ENCODE data around the gene TBR1.

TBR1 gene

GRCh38 chr2:161415987-161416707 lies at the start of gene TBR1:
Gene TBR1 (plus strand): TSS chr2:161416297. CDS start chr2:161416411, 114 bp downstream.
- DNase-seq (ENCODE audit: low read depth) = no peak
- no peak within 1 kb of the TSS for H3K4me3 ChIP-seq (ENCODE audit: low read depth, low read length)

- DNase-seq (ENCODE audit: low read depth) = no peak
These were observed 48.4 kb upstream of the TBR1 start for GRCh38 chr2:161367675-161368074.

GRCh38 chr2:161369311-161369710 lies 46.8 kb upstream of the TBR1 start:
- no peak for DNase-seq (ENCODE audit: low read depth)
- H3K4me3 ChIP-seq (ENCODE audit: low read depth, low read length) = no peak overlapping the region

More at GRCh38 chr2:161367675-161368074, 48.4 kb upstream of the TBR1 start:
- no peak overlapping the region for H3K4me3 ChIP-seq (ENCODE audit: low read depth, low read length)

- no peak for DNase-seq (ENCODE audit: low read depth)
- H3K4me3 ChIP-seq (ENCODE audit: low read depth, low read length) = no peak overlapping the region
These were observed 45.1 kb upstream of the TBR1 start for GRCh38 chr2:161370981-161371380.

- no peak overlapping the region for H3K4me3 ChIP-seq (ENCODE audit: low read depth, low read length)
These were observed 44.2 kb upstream of the TBR1 start for GRCh38 chr2:161371869-161372268.

GRCh38 chr2:161373942-161374341 lies 42.2 kb upstream of the TBR1 start:
- no peak overlapping the region for H3K4me3 ChIP-seq (ENCODE audit: low read depth, low read length)
- DNase-seq (ENCODE audit: low read depth) = no peak

More at GRCh38 chr2:161371869-161372268, 44.2 kb upstream of the TBR1 start:
- no peak for DNase-seq (ENCODE audit: low read depth)

- DNase-seq (ENCODE audit: low read depth) = no peak
- no peak overlapping the region for H3K4me3 ChIP-seq (ENCODE audit: low read depth, low read length)
These were observed 41.7 kb upstream of the TBR1 start for GRCh38 chr2:161374446-161374845.

- no peak overlapping the region for H3K4me3 ChIP-seq (ENCODE audit: low read depth, low read length)
- no peak for DNase-seq (ENCODE audit: low read depth)
These were observed 36.4 kb upstream of the TBR1 start for GRCh38 chr2:161379740-161380139.

- H3K4me3 ChIP-seq (ENCODE audit: low read depth, low read length) = no peak overlapping the region
- DNase-seq (ENCODE audit: low read depth) = no peak
These were observed 34.6 kb upstream of the TBR1 start for GRCh38 chr2:161381546-161381945.

GRCh38 chr2:161382747-161383146 lies 33.4 kb upstream of the TBR1 start:
- DNase-seq (ENCODE audit: low read depth) = no peak
- H3K4me3 ChIP-seq (ENCODE audit: low read depth, low read length) = no peak overlapping the region

GRCh38 chr2:161384864-161385263 lies 31.2 kb upstream of the TBR1 start:
- DNase-seq (ENCODE audit: low read depth) = no peak
- no peak overlapping the region for H3K4me3 ChIP-seq (ENCODE audit: low read depth, low read length)

- DNase-seq (ENCODE audit: low read depth) = no peak
- H3K4me3 ChIP-seq (ENCODE audit: low read depth, low read length) = no peak overlapping the region
These were observed 29.8 kb upstream of the TBR1 start for GRCh38 chr2:161386228-161386824.

- no peak for DNase-seq (ENCODE audit: low read depth)
- H3K4me3 ChIP-seq (ENCODE audit: low read depth, low read length) = no peak overlapping the region
These were observed 27.8 kb upstream of the TBR1 start for GRCh38 chr2:161388146-161388779.

GRCh38 chr2:161391737-161392506 lies 24.2 kb upstream of the TBR1 start:
- no peak for DNase-seq (ENCODE audit: low read depth)
- H3K4me3 ChIP-seq (ENCODE audit: low read depth, low read length) = no peak overlapping the region

GRCh38 chr2:161400076-161400475 lies 16.0 kb upstream of the TBR1 start:
- H3K4me3 ChIP-seq (ENCODE audit: low read depth, low read length) = no peak overlapping the region
- DNase-seq (ENCODE audit: low read depth) = no peak

GRCh38 chr2:161402297-161402696 lies 13.8 kb upstream of the TBR1 start:
- no peak overlapping the region for H3K4me3 ChIP-seq (ENCODE audit: low read depth, low read length)
- DNase-seq (ENCODE audit: low read depth) = no peak

- DNase-seq (ENCODE audit: low read depth) = no peak
- no peak overlapping the region for H3K4me3 ChIP-seq (ENCODE audit: low read depth, low read length)
These were observed 9.8 kb upstream of the TBR1 start for GRCh38 chr2:161406316-161406715.

- no peak for DNase-seq (ENCODE audit: low read depth)
- no peak overlapping the region for H3K4me3 ChIP-seq (ENCODE audit: low read depth, low read length)
These were observed 8.5 kb upstream of the TBR1 start for GRCh38 chr2:161407597-161407996.

GRCh38 chr2:161409308-161409907 lies 6.7 kb upstream of the TBR1 start:
- no peak for DNase-seq (ENCODE audit: low read depth)

GRCh38 chr2:161412346-161412745 lies 3.8 kb upstream of the TBR1 start:
- DNase-seq (ENCODE audit: low read depth) = no peak
- no peak overlapping the region for H3K4me3 ChIP-seq (ENCODE audit: low read depth, low read length)

More at GRCh38 chr2:161409308-161409907, 6.7 kb upstream of the TBR1 start:
- no peak overlapping the region for H3K4me3 ChIP-seq (ENCODE audit: low read depth, low read length)
